Spinal cord (tissue), 10 donors: ENCODE data around the gene LMAN2. TPM values are rescaled to one million over a fixed set of nuclear protein-coding genes. Genes with fewer than 3 reads are reported as not detected.
"Not testable (repeated sequence)": the region's sequence is repeated elsewhere in the genome, so short reads cannot be mapped to it uniquely, and the experiment has no call there.

Experiments
- DNase-seq, 6 donors: peaks; one replicate each; pipeline versions ENCODE4 v3.0.0 to v3.0.0-alpha.2; 2013 to 2015; ENCODE audit warnings: low spot score in 6 of 6, low read depth in 4 of 6
- H3K27ac ChIP-seq: one replicate; pipeline ENCODE4 v1.5.1; 2013; ENCODE audit warnings: low read depth, low read length, control low read depth
- H3K27me3 ChIP-seq: one replicate; pipeline ENCODE4 v1.6.1; 2013; ENCODE audit warnings: low read length; ENCODE audit not compliant: control insufficient read depth, insufficient read depth
- H3K36me3 ChIP-seq: one replicate; pipeline ENCODE4 v1.6.1; 2013; ENCODE audit warnings: low read length; ENCODE audit not compliant: control insufficient read depth, insufficient read depth
- H3K4me1 ChIP-seq: one replicate; pipeline ENCODE4 v1.6.1; 2013; ENCODE audit warnings: low read length; ENCODE audit not compliant: control insufficient read depth, insufficient read depth
- H3K4me3 ChIP-seq: one replicate; pipeline ENCODE4 v1.5.1; 2013; ENCODE audit warnings: low read depth, low read length, control low read depth
- H3K9me3 ChIP-seq: one replicate; pipeline ENCODE4 v1.6.1; 2013; ENCODE audit warnings: low read length; ENCODE audit not compliant: control insufficient read depth, insufficient read depth
- WGBS: methylation state at CpG from one replicate; pipeline ENCODE4 v1.1.5; 2013; ENCODE audit warnings: missing lambda C conversion rate; ENCODE audit not compliant: insufficient coverage; 5-methylcytosine and 5-hydroxymethylcytosine counted together
- polyA plus RNA-seq, 2 donors: library from polyadenylated mRNA; unstranded; fragments of 120-200 nt; gene quantifications; one replicate each; pipeline ENCODE4 v1.2.1, GENCODE V29; 2013; ENCODE audit not compliant: insufficient read length in 2 of 2
- total RNA-seq, 2 donors: library from RNA; depleted of rRNA in 1 of 2; stranded (reverse); fragments of 120-200 nt in 1 of 2; fragments of >200 nt in 1 of 2; gene quantifications; one replicate each; pipeline versions ENCODE4 v1.2.3 to v1.2.4, GENCODE V29; 2013 to 2014
- donor health status: healthy.

The LMAN2 gene
- total and polyA plus RNA-seq, 4 donors: 90.3 to 152 (median 96.4) TPM

GRCh38 chr5:177310332-177310731 is 41.1 kb downstream of the LMAN2 start:
- Histone ChIP-seq H3K36me3 (peaks cover 45% of the 10 kb centered on the region), H3K27me3 (no peaks in the 10 kb centered on the region), H3K4me3 (no peak overlapping the region), H3K27ac (no peak overlapping the region), H3K9me3 (no peaks in the 10 kb centered on the region), H3K4me1 (peaks cover 57% of the 10 kb centered on the region)
- no peak for DNase-seq
- WGBS: 84% methylated on average over 12 of the region's 13 CpGs

GRCh38 chr5:177309351-177310191 is 41.9 kb downstream of the LMAN2 start:
- Histone ChIP-seq H3K36me3 (peaks cover 42% of the 10 kb centered on the region), H3K9me3 (no peaks in the 10 kb centered on the region), H3K4me1 (peaks cover 60% of the 10 kb centered on the region), H3K27ac (no peak overlapping the region), H3K4me3 (no peak overlapping the region), H3K27me3 (no peaks in the 10 kb centered on the region)
- peak in 2 of 6 donors; percentile 63 to 69 for DNase-seq
- 93% methylated on average over 9 of the region's 10 CpGs for WGBS

- no peak overlapping the region for H3K27ac ChIP-seq
- 89% methylated on average over 11 of the region's 11 CpGs for WGBS
- no peak for DNase-seq
- peaks cover 39% of the 10 kb centered on the region for H3K36me3 ChIP-seq
- no peak overlapping the region for H3K4me3 ChIP-seq
- H3K27me3 ChIP-seq: no peaks in the 10 kb centered on the region
- H3K9me3 ChIP-seq: no peaks in the 10 kb centered on the region
- H3K4me1 ChIP-seq: peaks cover 65% of the 10 kb centered on the region
These were observed 42.7 kb downstream of the LMAN2 start for GRCh38 chr5:177308740-177309139.

GRCh38 chr5:177307544-177308363 is 43.7 kb downstream of the LMAN2 start:
- Histone ChIP-seq H3K27me3 (no peaks in the 10 kb centered on the region), H3K27ac (no peak overlapping the region), H3K9me3 (no peaks in the 10 kb centered on the region), H3K4me1 (peaks cover 64% of the 10 kb centered on the region), H3K4me3 (no peak overlapping the region), H3K36me3 (peaks cover 39% of the 10 kb centered on the region)
- WGBS: 89% methylated on average over 40 of the region's 43 CpGs
- no peak for DNase-seq

GRCh38 chr5:177306674-177307543 is 44.6 kb downstream of the LMAN2 start:
- Histone ChIP-seq H3K27me3 (no peaks in the 10 kb centered on the region), H3K36me3 (peaks cover 45% of the 10 kb centered on the region), H3K9me3 (no peaks in the 10 kb centered on the region), H3K4me1 (peaks cover 66% of the 10 kb centered on the region), H3K27ac (no peak overlapping the region), H3K4me3 (no peak overlapping the region)
- 75% methylated on average over 8 of the region's 15 CpGs for WGBS
- no peak for DNase-seq

- H3K27ac ChIP-seq, H3K4me3 ChIP-seq, H3K27me3 ChIP-seq, H3K9me3 ChIP-seq, DNase-seq: not testable (repeated sequence)
- peaks cover 52% of the 10 kb centered on the region for H3K36me3 ChIP-seq
- WGBS: 89% methylated on average over 9 of the region's 11 CpGs
- peaks cover 65% of the 10 kb centered on the region for H3K4me1 ChIP-seq
These were observed 45.3 kb downstream of the LMAN2 start for GRCh38 chr5:177306103-177306640.

GRCh38 chr5:177304392-177305119 is 46.9 kb downstream of the LMAN2 start:
- Histone ChIP-seq H3K36me3 (peaks cover 57% of the 10 kb centered on the region), H3K27me3 (no peaks in the 10 kb centered on the region), H3K4me1 (peaks cover 52% of the 10 kb centered on the region), H3K27ac (no peak overlapping the region), H3K9me3 (no peaks in the 10 kb centered on the region), H3K4me3 (peak overlapping the region; percentile 56)
- 29% methylated on average over 6 of the region's 19 CpGs for WGBS
- DNase-seq: no peak

- Histone ChIP-seq H3K27me3 (no peaks in the 10 kb centered on the region), H3K36me3 (peaks cover 59% of the 10 kb centered on the region), H3K9me3 (no peaks in the 10 kb centered on the region), H3K27ac (no peak overlapping the region), H3K4me3 (peak overlapping the region; percentile 56), H3K4me1 (peaks cover 46% of the 10 kb centered on the region)
- DNase-seq: no peak
- WGBS: under 1% methylated on average over 25 of the region's 25 CpGs
These were observed 47.5 kb downstream of the LMAN2 start for GRCh38 chr5:177303925-177304391.
